PC-9 (cell line): ENCODE measurements around the gene KRTAP19-7.

Experiments used
- EZH2 ChIP-seq: fragments of 200-600 bp; sonication (generic); IDR thresholded peaks from 2 replicates; pipeline ENCODE4 v1.8.0; 2017; ENCODE audit warnings: antibody characterized with exemption, low read depth
- TF ChIP-seq, protein P1 (sequence below): fragments of 200-600 bp; sonication (generic); conservative IDR thresholded peaks from 2 replicates; pipeline ENCODE4 v1.6.1; 2017; ENCODE audit warnings: mixed run types, antibody characterized with exemption, mild to moderate bottlenecking, moderate library complexity

DNA sequence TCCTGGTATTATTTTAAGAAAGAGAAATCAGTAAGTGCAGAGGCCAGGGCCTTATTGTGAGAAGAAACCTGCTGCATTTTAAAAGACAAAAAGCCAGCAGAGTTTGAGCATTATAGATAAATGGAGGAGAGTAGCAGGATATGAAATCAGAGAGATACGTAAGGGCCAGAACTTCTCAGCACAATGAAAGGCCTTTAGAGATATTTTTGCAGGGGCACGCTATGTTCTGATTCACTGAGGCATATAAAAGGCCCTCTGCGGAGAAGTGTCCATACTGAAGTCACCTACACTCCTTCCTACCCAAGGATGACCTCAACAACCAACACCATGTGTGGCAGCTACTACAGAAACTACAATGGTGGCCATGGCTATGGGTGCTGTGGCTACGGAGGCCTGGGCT is 31.0 kb upstream of the KRTAP19-7 start, which contains the start of gene KRTAP6-3:
- TF ChIP-seq, protein P1, sequence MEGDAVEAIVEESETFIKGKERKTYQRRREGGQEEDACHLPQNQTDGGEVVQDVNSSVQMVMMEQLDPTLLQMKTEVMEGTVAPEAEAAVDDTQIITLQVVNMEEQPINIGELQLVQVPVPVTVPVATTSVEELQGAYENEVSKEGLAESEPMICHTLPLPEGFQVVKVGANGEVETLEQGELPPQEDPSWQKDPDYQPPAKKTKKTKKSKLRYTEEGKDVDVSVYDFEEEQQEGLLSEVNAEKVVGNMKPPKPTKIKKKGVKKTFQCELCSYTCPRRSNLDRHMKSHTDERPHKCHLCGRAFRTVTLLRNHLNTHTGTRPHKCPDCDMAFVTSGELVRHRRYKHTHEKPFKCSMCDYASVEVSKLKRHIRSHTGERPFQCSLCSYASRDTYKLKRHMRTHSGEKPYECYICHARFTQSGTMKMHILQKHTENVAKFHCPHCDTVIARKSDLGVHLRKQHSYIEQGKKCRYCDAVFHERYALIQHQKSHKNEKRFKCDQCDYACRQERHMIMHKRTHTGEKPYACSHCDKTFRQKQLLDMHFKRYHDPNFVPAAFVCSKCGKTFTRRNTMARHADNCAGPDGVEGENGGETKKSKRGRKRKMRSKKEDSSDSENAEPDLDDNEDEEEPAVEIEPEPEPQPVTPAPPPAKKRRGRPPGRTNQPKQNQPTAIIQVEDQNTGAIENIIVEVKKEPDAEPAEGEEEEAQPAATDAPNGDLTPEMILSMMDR, result no peak
- no peak for TF ChIP-seq EZH2
